Sigmoid colon (tissue), 7 donors: Measurements from ENCODE around the gene SEMA3B. TPM values are rescaled to one million over a fixed set of nuclear protein-coding genes. Genes with fewer than 3 reads are reported as not detected.

Source experiments
- DNase-seq: peaks from one replicate; pipeline ENCODE4 v3.0.0-alpha.2; 2019
- H3K27ac ChIP-seq, 4 donors: fragments of 200-600 bp; sonication (generic); one replicate each; pipeline ENCODE4 v1.5.1; 2016 to 2019; ENCODE audit warnings: mild to moderate bottlenecking in 1 of 4
- H3K27me3 ChIP-seq, 3 donors: fragments of 200-600 bp; sonication (generic); one replicate each; pipeline ENCODE4 v1.5.1; 2019; ENCODE audit warnings: mild to moderate bottlenecking in 1 of 3
- H3K36me3 ChIP-seq, 4 donors: fragments of 200-600 bp; sonication (generic); one replicate each; pipeline ENCODE4 v1.5.1; 2016 to 2019
- H3K4me1 ChIP-seq, 4 donors: fragments of 200-600 bp; sonication (generic); one replicate each; pipeline ENCODE4 v1.5.1; 2017 to 2019
- H3K4me3 ChIP-seq, 4 donors: fragments of 200-600 bp; sonication (generic); one replicate each; pipeline ENCODE4 v1.5.1; 2017 to 2019; ENCODE audit warnings: mild to moderate bottlenecking in 2 of 4, moderate library complexity in 1 of 4
- H3K9me3 ChIP-seq, 4 donors: fragments of 200-600 bp in 3 of 4; sonication (generic) in 3 of 4; one replicate each; pipeline versions ENCODE4 v1.5.1 to v1.6.1; 2013 to 2019
- EP300 ChIP-seq, 4 donors: sonication (generic); formaldehyde crosslinking; IDR thresholded peaks; one replicate each; pipeline ENCODE4 v1.6.1; 2017; ENCODE audit warnings: antibody characterized with exemption in 4 of 4
- POLR2A ChIP-seq, 2 donors: fragments of 450-650 bp; IDR thresholded peaks; one replicate each; pipeline ENCODE4 v1.6.1; 2016; ENCODE audit warnings: antibody characterized with exemption in 2 of 2, mild to moderate bottlenecking in 2 of 2, moderate library complexity in 2 of 2
- POLR2AphosphoS5 ChIP-seq, 4 donors: sonication (generic); formaldehyde crosslinking; IDR thresholded peaks; one replicate each; pipeline ENCODE4 v1.6.1; 2017; ENCODE audit warnings: antibody characterized with exemption in 4 of 4
- WGBS, 2 donors: extraction: QIAGEN DNeasy Blood & Tissue Kit; methylation state at CpG; one replicate each; pipeline ENCODE4 v1.1.7; 2013; 5-methylcytosine and 5-hydroxymethylcytosine counted together
- intact Hi-C: fragments of 100-400 bp; cut with DNase I; formaldehyde crosslinking; loops from one replicate; pipeline ENCODE4 v1.15.1; 2023
- polyA plus RNA-seq, 3 donors: library from polyadenylated mRNA; stranded (reverse); fragments of 200-250 nt; gene quantifications; one replicate each; pipeline ENCODE4 v1.2.3, GENCODE V29; 2013
- total RNA-seq, 4 donors: library from RNA; depleted of rRNA; stranded (reverse); fragments of >200 nt; gene quantifications; one replicate each; pipeline ENCODE4 v1.1.0, GENCODE V29; 2016
- TF ChIP-seq, protein P1 (sequence below), 4 experiments: fragments of 450-650 bp in 3 of 4; fragments of 200-600 bp in 1 of 4; IDR thresholded peaks; one replicate each; pipeline ENCODE4 v1.5.1; 2016 to 2019; ENCODE audit warnings: antibody characterized with exemption in 4 of 4, mild to moderate bottlenecking in 3 of 4, moderate library complexity in 2 of 4
- donor health status: healthy with polysubstance abuse.
- donor health status: Bipolar disorder and iron deficiency.
- donor health status: healthy.

The SEMA3B gene
- total and polyA plus RNA-seq, 7 donors: 7.9 to 54.6 (median 24.6) TPM

DNA sequence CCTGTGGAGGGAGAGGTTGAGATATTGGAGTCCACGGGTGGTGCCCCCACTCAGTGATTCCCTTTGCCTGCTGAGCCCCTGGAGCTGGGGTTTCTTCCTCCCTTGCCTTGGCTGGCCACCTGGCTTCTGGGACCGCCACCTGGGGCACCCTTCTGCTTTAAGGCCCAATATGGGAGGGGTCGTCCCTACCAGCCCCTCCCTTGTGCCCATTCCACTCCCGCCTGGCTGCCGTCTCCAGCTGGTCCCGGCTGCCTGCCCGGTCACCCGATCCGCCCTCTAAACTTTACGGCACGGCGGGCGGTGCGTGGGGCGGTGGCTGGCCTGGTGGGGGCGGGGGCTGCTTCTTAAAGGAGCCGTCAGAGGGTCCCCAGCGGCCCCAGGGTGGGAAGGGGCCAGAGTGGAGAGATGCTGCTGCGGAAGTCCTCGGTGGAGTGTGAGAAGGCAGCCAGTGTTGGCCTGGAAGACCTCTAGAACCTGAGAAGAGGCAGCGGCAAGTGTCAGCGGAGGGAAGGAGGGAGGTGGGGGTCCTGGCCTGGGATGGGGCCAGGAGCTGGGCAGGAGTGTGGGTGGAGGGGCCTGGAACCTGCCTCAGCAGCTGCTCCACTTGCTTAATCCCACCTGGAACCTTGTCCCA, 1.6 kb upstream of the SEMA3B start:
- intact Hi-C loops: no loop called here
- Histone ChIP-seq H3K27me3 (no peaks in the 10 kb centered on the region), H3K4me1 (peaks cover 0 to 68% (median 66%) of the 10 kb centered on the region in 4 donors), H3K27ac (peak overlapping the region; percentile 93 to 99 (median 99)), H3K9me3 (no peaks in the 10 kb centered on the region), H3K36me3 (no peaks in the 10 kb centered on the region), H3K4me3 (peak overlapping the region; percentile 41 to 58 (median 54))
- 10 to 15% methylated on average over 22 of the region's 22 CpGs for WGBS, 2 donors
- peak; percentile 84 for DNase-seq
- TF ChIP-seq, protein P1, sequence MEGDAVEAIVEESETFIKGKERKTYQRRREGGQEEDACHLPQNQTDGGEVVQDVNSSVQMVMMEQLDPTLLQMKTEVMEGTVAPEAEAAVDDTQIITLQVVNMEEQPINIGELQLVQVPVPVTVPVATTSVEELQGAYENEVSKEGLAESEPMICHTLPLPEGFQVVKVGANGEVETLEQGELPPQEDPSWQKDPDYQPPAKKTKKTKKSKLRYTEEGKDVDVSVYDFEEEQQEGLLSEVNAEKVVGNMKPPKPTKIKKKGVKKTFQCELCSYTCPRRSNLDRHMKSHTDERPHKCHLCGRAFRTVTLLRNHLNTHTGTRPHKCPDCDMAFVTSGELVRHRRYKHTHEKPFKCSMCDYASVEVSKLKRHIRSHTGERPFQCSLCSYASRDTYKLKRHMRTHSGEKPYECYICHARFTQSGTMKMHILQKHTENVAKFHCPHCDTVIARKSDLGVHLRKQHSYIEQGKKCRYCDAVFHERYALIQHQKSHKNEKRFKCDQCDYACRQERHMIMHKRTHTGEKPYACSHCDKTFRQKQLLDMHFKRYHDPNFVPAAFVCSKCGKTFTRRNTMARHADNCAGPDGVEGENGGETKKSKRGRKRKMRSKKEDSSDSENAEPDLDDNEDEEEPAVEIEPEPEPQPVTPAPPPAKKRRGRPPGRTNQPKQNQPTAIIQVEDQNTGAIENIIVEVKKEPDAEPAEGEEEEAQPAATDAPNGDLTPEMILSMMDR (IDR thresholded peaks at IDR 0.05): no peak
- TF ChIP-seq POLR2AphosphoS5 (IDR thresholded peaks at IDR 0.05) (peak; percentile 62 to 93 (median 86)), POLR2A (IDR thresholded peaks at IDR 0.05) (peak; percentile 80 to 86)

DNA sequence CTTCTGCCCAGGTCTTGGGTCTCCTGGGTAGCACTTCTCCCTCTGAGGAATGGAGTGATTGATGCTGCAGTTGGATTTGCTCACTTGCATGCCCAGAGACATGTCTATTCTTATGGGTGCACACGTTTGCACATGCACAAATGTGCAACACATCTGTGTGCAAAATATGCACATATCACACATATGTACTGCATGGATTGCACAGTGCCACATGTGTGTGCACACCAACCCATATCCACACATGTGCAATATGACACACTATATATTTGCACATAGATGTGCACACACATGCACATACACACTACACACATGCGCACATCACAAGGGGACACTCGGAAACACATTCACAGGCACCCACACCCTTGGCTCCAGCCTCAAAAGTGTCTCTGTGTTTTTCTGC, 671 bp upstream of the SEMA3B start:
- peaks cover 0 to 77% (median 73%) of the 10 kb centered on the region in 4 donors for H3K4me1 ChIP-seq
- intact Hi-C loops: no loop called here

DNA sequence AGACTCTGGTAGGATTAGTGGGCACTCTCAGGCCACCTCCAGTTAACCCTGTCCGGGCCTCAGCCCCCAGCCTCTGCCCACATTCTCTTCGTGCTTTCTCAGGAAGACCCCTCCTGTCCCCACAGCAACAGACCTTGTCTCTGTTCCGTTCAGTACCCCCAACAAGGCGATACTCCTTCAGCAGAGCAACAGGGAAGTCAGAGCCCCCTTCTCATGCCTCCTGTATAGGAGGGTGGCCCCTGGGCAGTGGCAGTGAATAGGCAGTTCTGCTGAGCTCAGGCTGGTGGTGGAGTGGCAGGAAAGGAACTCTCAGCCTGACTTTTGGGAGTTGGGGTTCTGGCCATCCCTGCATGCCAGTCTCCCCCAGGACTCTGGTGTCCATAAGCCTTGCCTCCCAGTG, 513 bp downstream of the SEMA3B start:
- no peak for DNase-seq
- H3K4me3 ChIP-seq: peak overlapping the region; percentile 14 to 43 (median 36)

More for the DNA sequence above, 671 bp upstream of the SEMA3B start:
- WGBS, 2 donors: 21 to 53% methylated on average over 3 of the region's 3 CpGs
- peak overlapping the region in 3 of 4 donors; percentile 52 to 58 (median 55) for H3K4me3 ChIP-seq
- DNase-seq: no peak
- H3K36me3 ChIP-seq: no peaks in the 10 kb centered on the region
- TF ChIP-seq EP300 (IDR thresholded peaks at IDR 0.05) (no peak), POLR2A (IDR thresholded peaks at IDR 0.05) (no peak), POLR2AphosphoS5 (IDR thresholded peaks at IDR 0.05) (no peak)
- TF ChIP-seq, protein P1 (IDR thresholded peaks at IDR 0.05): no peak
- peak overlapping the region; percentile 93 to 99 (median 99) for H3K27ac ChIP-seq
- H3K9me3 ChIP-seq: no peaks in the 10 kb centered on the region
- H3K27me3 ChIP-seq: no peaks in the 10 kb centered on the region

DNA sequence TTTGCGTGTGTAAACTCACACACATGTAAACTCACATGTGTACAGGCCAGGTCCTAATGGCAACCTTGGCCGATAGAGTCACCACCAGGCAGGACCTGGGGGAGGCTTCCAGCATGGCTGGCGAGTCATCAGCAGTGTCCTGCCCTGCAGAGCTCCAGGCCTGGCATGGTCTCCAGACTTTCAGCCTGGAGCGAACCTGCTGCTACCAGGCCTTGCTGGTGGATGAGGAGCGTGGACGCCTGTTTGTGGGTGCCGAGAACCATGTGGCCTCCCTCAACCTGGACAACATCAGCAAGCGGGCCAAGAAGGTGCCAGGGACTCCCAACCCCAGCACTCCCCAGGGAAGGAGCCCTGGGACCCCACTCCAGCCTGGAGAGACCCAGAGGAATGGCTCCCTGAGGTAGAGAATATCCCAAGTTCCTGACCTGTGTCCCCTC, 1.0 kb downstream of the SEMA3B start:
- Histone ChIP-seq H3K9me3 (no peaks in the 10 kb centered on the region), H3K27ac (peak overlapping the region; percentile 93 to 99 (median 99)), H3K27me3 (peaks cover 0 to 9% (median 0%) of the 10 kb centered on the region in 3 donors), H3K4me1 (peaks cover 0 to 74% (median 66%) of the 10 kb centered on the region in 4 donors), H3K4me3 (peak overlapping the region in 3 of 4 donors; percentile 34 to 43 (median 39)), H3K36me3 (no peaks in the 10 kb centered on the region)
- intact Hi-C loops: no loop called here
- no peak for TF ChIP-seq EP300 (IDR thresholded peaks at IDR 0.05)
- TF ChIP-seq, protein P1 (IDR thresholded peaks at IDR 0.05): no peak
- TF ChIP-seq POLR2AphosphoS5 (IDR thresholded peaks at IDR 0.05): no peak
- no peak for TF ChIP-seq POLR2A (IDR thresholded peaks at IDR 0.05)
- WGBS, 2 donors: 86 to 90% methylated on average over 8 of the region's 8 CpGs
- no peak for DNase-seq

More for the DNA sequence above, 513 bp downstream of the SEMA3B start:
- intact Hi-C loops: no loop called here
- Histone ChIP-seq H3K4me1 (peaks cover 0 to 80% (median 71%) of the 10 kb centered on the region in 4 donors), H3K36me3 (no peaks in the 10 kb centered on the region), H3K9me3 (no peaks in the 10 kb centered on the region), H3K27me3 (peaks cover 0 to 8% (median 0%) of the 10 kb centered on the region in 3 donors), H3K27ac (peak overlapping the region; percentile 93 to 99 (median 99))
- TF ChIP-seq EP300 (IDR thresholded peaks at IDR 0.05) (no peak), POLR2AphosphoS5 (IDR thresholded peaks at IDR 0.05) (no peak), POLR2A (IDR thresholded peaks at IDR 0.05) (no peak)
- TF ChIP-seq, protein P1 (IDR thresholded peaks at IDR 0.05): no peak
- 31 to 64% methylated on average over 4 of the region's 4 CpGs for WGBS, 2 donors
